Measurements from ENCODE around the gene PSMG3. TPM values are rescaled to one million over a fixed set of nuclear protein-coding genes. Genes with fewer than 3 reads are reported as not detected.

The PSMG3 gene
- total RNA-seq, 4 donors from 2014 or later, result 25.4 to 46.4 (median 32.2) TPM

DNA sequence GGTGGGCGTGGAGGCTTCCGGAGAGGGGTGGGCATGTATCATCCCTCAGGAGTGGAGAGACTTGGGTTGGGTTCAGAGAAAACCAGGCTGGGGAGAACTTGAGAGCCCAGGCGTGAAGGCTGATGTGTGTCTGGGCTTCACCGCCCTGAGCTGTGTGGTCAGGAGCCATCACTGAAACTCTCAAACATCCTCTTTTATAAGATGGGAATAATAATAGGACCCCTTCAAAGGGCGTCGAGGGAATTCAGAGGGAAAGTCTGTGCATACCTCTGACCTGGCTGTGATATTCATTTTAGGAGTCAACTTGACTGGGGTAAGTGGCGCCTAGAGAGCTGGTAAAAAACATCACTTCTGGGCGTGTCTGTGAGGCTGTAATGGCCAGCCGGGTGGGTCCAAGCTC is 21.1 kb upstream of the PSMG3 start:
- intact Hi-C loops (cut with DNase I; ENCODE audit: low total_unique reads), result no loop called here
- no peaks in the 10 kb centered on the region for H3K9me3 ChIP-seq

DNA sequence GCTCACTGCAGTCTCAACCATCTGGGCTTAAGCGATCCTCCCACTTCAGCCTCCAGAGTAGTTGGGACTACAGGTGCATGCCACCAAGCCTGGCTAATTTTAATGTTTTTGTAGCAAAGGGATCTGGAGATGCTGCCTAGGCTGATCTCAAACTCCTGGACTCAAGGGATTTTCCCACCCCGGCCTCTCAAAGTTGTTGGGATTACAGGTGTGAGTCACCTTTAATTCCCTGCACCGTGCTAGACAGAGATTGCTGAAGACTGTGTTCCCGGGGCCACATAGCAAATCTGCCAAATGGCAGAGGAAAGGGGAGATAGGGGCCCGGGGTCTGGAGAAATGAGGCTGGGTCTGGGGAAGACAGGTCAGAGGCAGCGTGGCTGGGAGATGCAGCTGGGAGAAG is 20.6 kb upstream of the PSMG3 start:
- no peak overlapping the region for H3K27ac ChIP-seq
- no peak overlapping the region for H3K4me3 ChIP-seq
- no peaks in the 10 kb centered on the region for H3K36me3 ChIP-seq
- ATAC-seq (no peak), DNase-seq (no peak)
- H3K27me3 ChIP-seq, result peaks cover 44 to 65% (median 44%) of the 10 kb centered on the region in 3 donors
- intact Hi-C loops (cut with DNase I; ENCODE audit: low total_unique reads) (no loop called here), in situ Hi-C loops (cut with MboI; ENCODE audit: low sequenced_read_pairs in 4 of 4) (loop anchor here in 3 of 4 donors (25.0 kb wide), 2 partner anchors 172 to 622 kb away; no protein-coding TSS in a partner anchor)
- H3K9me3 ChIP-seq, result no peaks in the 10 kb centered on the region
- H3K4me1 ChIP-seq, result no peaks in the 10 kb centered on the region
- no peak for TF ChIP-seq POLR2A (IDR thresholded peaks at IDR 0.05)
- TF ChIP-seq, protein P1, sequence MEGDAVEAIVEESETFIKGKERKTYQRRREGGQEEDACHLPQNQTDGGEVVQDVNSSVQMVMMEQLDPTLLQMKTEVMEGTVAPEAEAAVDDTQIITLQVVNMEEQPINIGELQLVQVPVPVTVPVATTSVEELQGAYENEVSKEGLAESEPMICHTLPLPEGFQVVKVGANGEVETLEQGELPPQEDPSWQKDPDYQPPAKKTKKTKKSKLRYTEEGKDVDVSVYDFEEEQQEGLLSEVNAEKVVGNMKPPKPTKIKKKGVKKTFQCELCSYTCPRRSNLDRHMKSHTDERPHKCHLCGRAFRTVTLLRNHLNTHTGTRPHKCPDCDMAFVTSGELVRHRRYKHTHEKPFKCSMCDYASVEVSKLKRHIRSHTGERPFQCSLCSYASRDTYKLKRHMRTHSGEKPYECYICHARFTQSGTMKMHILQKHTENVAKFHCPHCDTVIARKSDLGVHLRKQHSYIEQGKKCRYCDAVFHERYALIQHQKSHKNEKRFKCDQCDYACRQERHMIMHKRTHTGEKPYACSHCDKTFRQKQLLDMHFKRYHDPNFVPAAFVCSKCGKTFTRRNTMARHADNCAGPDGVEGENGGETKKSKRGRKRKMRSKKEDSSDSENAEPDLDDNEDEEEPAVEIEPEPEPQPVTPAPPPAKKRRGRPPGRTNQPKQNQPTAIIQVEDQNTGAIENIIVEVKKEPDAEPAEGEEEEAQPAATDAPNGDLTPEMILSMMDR (IDR thresholded peaks at IDR 0.05 in 4 of 5, conservative IDR thresholded peaks at IDR 0.05 in 1 of 5), result no peak

More for the DNA sequence above, 21.1 kb upstream of the PSMG3 start:
- ATAC-seq, result no peak
- H3K4me3 ChIP-seq, result no peak overlapping the region
- peaks cover 46 to 67% (median 48%) of the 10 kb centered on the region in 3 donors for H3K27me3 ChIP-seq
- no peak for DNase-seq
- in situ Hi-C loops (cut with MboI; ENCODE audit: low sequenced_read_pairs in 4 of 4), result loop anchor here in 3 of 4 donors (25.0 kb wide), 2 partner anchors 171 to 621 kb away; no protein-coding TSS in a partner anchor
- no peak overlapping the region for H3K27ac ChIP-seq
- H3K36me3 ChIP-seq, result no peaks in the 10 kb centered on the region
- no peaks in the 10 kb centered on the region for H3K4me1 ChIP-seq
- TF ChIP-seq, protein P1 (IDR thresholded peaks at IDR 0.05 in 4 of 5, conservative IDR thresholded peaks at IDR 0.05 in 1 of 5), result no peak
- TF ChIP-seq POLR2A (IDR thresholded peaks at IDR 0.05), result no peak

DNA sequence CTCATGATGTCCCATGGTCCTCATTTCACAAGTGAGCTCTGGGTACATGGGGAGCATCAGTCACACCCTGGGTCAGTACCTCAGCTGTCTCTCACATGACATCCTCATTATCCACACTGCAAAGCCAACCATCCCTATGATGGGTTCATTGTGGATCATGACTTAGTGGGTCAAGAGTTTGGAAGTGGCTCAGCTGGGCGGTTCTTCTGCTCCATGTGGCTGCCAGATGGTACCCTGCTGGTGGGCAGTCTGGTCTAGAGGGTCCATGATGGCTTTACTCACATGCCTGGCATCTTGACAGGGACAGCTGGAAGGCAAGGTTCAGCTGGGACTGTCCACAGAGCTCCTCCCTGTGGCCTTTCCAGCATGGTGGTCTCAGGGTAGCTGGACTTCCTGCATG is 19.1 kb upstream of the PSMG3 start:
- TF ChIP-seq POLR2A (IDR thresholded peaks at IDR 0.05), result no peak
- TF ChIP-seq, protein P1 (IDR thresholded peaks at IDR 0.05 in 4 of 5, conservative IDR thresholded peaks at IDR 0.05 in 1 of 5), result no peak
- DNase-seq, result no peak
- no peak for ATAC-seq
- peaks cover 38 to 59% (median 44%) of the 10 kb centered on the region in 3 donors for H3K27me3 ChIP-seq
- intact Hi-C loops (cut with DNase I; ENCODE audit: low total_unique reads) (no loop called here), in situ Hi-C loops (cut with MboI; ENCODE audit: low sequenced_read_pairs in 4 of 4) (loop anchor here in 3 of 4 donors (25.0 kb wide), 2 partner anchors 173 to 623 kb away; no protein-coding TSS in a partner anchor)
- no peaks in the 10 kb centered on the region for H3K36me3 ChIP-seq
- no peaks in the 10 kb centered on the region for H3K9me3 ChIP-seq
- no peaks in the 10 kb centered on the region for H3K4me1 ChIP-seq
- no peak overlapping the region for H3K27ac ChIP-seq
- H3K4me3 ChIP-seq, result no peak overlapping the region

DNA sequence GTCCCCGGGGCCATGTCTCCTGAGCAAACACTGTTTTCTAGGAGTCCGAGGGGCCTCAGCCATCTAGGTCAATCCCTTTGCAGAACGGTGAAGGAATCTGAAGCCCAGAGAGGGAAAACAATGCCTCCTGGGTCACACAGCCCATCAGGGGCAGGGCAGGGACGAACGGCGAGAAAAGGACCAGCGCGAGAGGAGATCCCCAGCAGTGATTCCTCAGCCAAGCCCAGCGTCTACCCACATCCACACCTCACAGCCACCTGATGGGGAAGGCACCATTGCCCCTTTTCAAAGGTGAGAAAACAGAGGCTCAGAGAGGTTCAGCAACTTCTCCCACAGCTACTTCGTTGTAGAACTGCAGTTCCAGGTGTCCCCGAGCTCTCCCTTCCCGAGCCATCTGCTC is 17.9 kb upstream of the PSMG3 start:
- DNase-seq (no peak), ATAC-seq (no peak)
- no peak overlapping the region for H3K27ac ChIP-seq
- TF ChIP-seq, protein P1 (IDR thresholded peaks at IDR 0.05 in 4 of 5, conservative IDR thresholded peaks at IDR 0.05 in 1 of 5), result no peak
- TF ChIP-seq POLR2A (IDR thresholded peaks at IDR 0.05), result no peak
- H3K27me3 ChIP-seq, result peaks cover 27 to 50% (median 34%) of the 10 kb centered on the region in 3 donors
- H3K36me3 ChIP-seq, result no peaks in the 10 kb centered on the region
- H3K9me3 ChIP-seq, result no peaks in the 10 kb centered on the region
- H3K4me3 ChIP-seq, result no peak overlapping the region
- intact Hi-C loops (cut with DNase I; ENCODE audit: low total_unique reads) (no loop called here), in situ Hi-C loops (cut with MboI; ENCODE audit: low sequenced_read_pairs in 4 of 4) (loop anchor here in 3 of 4 donors (25.0 kb wide), 2 partner anchors 175 to 625 kb away; no protein-coding TSS in a partner anchor)
- no peaks in the 10 kb centered on the region for H3K4me1 ChIP-seq

Measured in gastrocnemius medialis (tissue), 4 donors.